ENCODE data around the gene PALLD. TPM values are rescaled to one million over a fixed set of nuclear protein-coding genes. Genes with fewer than 3 reads are reported as not detected.

PALLD gene
- total and polyA plus RNA-seq, 2 of the 13 experiments (the other 11 are each of a cell fraction or from before 2014, with no cell fraction given) = 0.50 to 1.5 TPM

DNA sequence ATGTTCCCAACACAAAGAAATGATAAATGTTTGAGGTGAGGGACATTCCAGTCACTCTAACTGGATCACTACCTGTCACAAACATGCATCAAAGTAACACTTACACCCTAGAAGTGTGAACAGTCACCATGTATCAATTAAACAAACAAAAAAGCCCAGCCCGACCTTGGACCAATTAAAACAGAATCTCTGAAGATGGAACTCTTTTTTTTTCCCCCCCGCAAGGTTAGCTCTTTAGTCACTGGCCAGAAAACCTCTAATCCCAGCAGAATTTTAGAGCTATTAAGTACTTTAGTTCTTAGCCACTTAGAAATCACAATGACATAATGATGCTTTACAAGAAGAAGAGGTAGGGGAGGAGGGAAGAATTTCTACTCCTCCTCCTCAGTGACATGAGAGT is 154.5 kb downstream of the PALLD start:
- Histone ChIP-seq H3K79me2 (ENCODE audit: insufficient read depth, low read length) (no peaks in the 10 kb centered on the region), H4K20me1 (ENCODE audit: insufficient read depth, low read length) (no peaks in the 10 kb centered on the region), H3K4me1 (ENCODE audit: insufficient read depth, low read length) (no peaks in the 10 kb centered on the region), H3K4me3 (replicated peaks in 1 of 3; ENCODE audit: insufficient read depth in 1 of 3, low read depth in 2 of 3, low read length in 3 of 3) (no peak overlapping the region), H3K9ac (ENCODE audit: insufficient read depth, low read depth, low read length) (no peak overlapping the region), H2AFZ (ENCODE audit: low read length) (no peak overlapping the region), H3K9me3 (ENCODE audit: low read length) (no peaks in the 10 kb centered on the region), H3K27me3 (ENCODE audit: control insufficient read depth in 1 of 2, insufficient read depth in 2 of 2, low read length in 2 of 2) (no peaks in the 10 kb centered on the region; a peak in 1 of 5 replicates), H3K36me3 (replicated peaks in 1 of 2; ENCODE audit: control insufficient read depth in 1 of 2, insufficient read depth in 2 of 2, low read length in 2 of 2) (no peaks in the 10 kb centered on the region), H3K4me2 (ENCODE audit: low read depth, low read length) (no peak overlapping the region), H3K27ac (ENCODE audit: extremely low read length, insufficient read depth, low read length) (no peak overlapping the region)
- DNase-seq (ENCODE audit: low spot score) = no peak
- 24% methylated on average over 2 of the region's 2 CpGs for WGBS (ENCODE audit: low lambda C conversion rate)
- intact Hi-C loops (cut with micrococcal nuclease; ENCODE audit: unreplicated experiment) = no loop called here
- no TSS peak for BruUV-seq (replicated peaks)
- POLR2A ChIA-PET = no interaction called here
- no peak for TF ChIP-seq HOXD1 (CRISPR knock-in tag; IDR thresholded peaks at IDR 0.05)
- FAIRE-seq = no peak
- in situ Hi-C loops (cut with HindIII; ENCODE audit: extremely low pct_ligation_motif_present, low pct_unique_long_range_greater_than_20kb) = no loop called here
- CTCF ChIA-PET (ENCODE audit: low intra/inter-chr PET ratio, low total read pairs) = no interaction called here
- no peak for ATAC-seq

DNA sequence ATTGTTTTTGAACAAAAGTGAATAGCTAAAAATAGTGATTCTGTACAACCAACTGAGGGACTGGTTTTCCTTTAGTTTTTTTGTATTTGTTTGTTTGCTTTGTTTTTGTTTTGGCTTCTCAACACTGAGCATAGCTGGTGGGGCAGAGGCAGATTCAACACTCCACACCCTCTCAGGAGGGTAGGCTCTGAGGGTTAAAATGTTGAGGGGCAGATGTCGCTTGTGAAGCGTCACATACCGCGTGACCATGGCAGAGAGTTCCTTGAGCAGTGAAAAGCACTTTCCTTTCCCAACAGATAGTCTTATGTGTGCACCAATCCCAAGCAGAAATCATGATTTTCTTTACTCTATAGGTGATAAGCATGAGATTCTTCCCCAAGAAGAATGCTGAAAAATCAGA is 155.0 kb downstream of the PALLD start:
- ChIA-PET POLR2A (no interaction called here), CTCF (ENCODE audit: low intra/inter-chr PET ratio, low total read pairs) (no interaction called here)
- Histone ChIP-seq H3K79me2 (ENCODE audit: insufficient read depth, low read length) (no peaks in the 10 kb centered on the region), H3K27me3 (ENCODE audit: control insufficient read depth in 1 of 2, insufficient read depth in 2 of 2, low read length in 2 of 2) (no peaks in the 10 kb centered on the region; a peak in 2 of 5 replicates), H3K4me3 (replicated peaks in 1 of 3; ENCODE audit: insufficient read depth in 1 of 3, low read depth in 2 of 3, low read length in 3 of 3) (no peak overlapping the region), H3K27ac (ENCODE audit: extremely low read length, insufficient read depth, low read length) (no peak overlapping the region), H3K4me1 (ENCODE audit: insufficient read depth, low read length) (no peaks in the 10 kb centered on the region), H3K4me2 (ENCODE audit: low read depth, low read length) (no peak overlapping the region), H4K20me1 (ENCODE audit: insufficient read depth, low read length) (no peaks in the 10 kb centered on the region), H3K36me3 (replicated peaks in 1 of 2; ENCODE audit: control insufficient read depth in 1 of 2, insufficient read depth in 2 of 2, low read length in 2 of 2) (no peaks in the 10 kb centered on the region), H3K9ac (ENCODE audit: insufficient read depth, low read depth, low read length) (no peak overlapping the region), H3K9me3 (ENCODE audit: low read length) (no peaks in the 10 kb centered on the region), H2AFZ (ENCODE audit: low read length) (no peak overlapping the region)
- BruUV-seq (replicated peaks) = no TSS peak
- in situ Hi-C loops (cut with HindIII; ENCODE audit: extremely low pct_ligation_motif_present, low pct_unique_long_range_greater_than_20kb) = no loop called here
- FAIRE-seq (no peak), ATAC-seq (no peak), DNase-seq (ENCODE audit: low spot score) (no peak)
- intact Hi-C loops (cut with micrococcal nuclease; ENCODE audit: unreplicated experiment) = no loop called here
- WGBS (ENCODE audit: low lambda C conversion rate) = 82% methylated on average over 4 of the region's 4 CpGs
- no peak for TF ChIP-seq ZNF460 (CRISPR knock-in tag; IDR thresholded peaks at IDR 0.05; ENCODE audit: borderline replicate concordance)
- TF ChIP-seq ARNT2 (CRISPR knock-in tag; IDR thresholded peaks at IDR 0.05; ENCODE audit: low read depth) = no peak
- TF ChIP-seq, protein P1, sequence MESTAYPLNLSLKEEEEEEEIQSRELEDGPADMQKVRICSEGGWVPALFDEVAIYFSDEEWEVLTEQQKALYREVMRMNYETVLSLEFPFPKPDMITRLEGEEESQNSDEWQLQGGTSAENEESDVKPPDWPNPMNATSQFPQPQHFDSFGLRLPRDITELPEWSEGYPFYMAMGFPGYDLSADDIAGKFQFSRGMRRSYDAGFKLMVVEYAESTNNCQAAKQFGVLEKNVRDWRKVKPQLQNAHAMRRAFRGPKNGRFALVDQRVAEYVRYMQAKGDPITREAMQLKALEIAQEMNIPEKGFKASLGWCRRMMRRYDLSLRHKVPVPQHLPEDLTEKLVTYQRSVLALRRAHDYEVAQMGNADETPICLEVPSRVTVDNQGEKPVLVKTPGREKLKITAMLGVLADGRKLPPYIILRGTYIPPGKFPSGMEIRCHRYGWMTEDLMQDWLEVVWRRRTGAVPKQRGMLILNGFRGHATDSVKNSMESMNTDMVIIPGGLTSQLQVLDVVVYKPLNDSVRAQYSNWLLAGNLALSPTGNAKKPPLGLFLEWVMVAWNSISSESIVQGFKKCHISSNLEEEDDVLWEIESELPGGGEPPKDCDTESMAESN (CRISPR knock-in tag; conservative IDR thresholded peaks at IDR 0.05) = no peak
- no peak for TF ChIP-seq ZNF235 (CRISPR knock-in tag; IDR thresholded peaks at IDR 0.05; ENCODE audit: borderline replicate concordance)
- TF ChIP-seq ZBTB14 (CRISPR knock-in tag; IDR thresholded peaks at IDR 0.05) = no peak
- TF ChIP-seq NONO (IDR thresholded peaks at IDR 0.05) = no peak
- TF ChIP-seq NONO (CRISPR knock-in tag; conservative IDR thresholded peaks at IDR 0.05) = no peak
- no peak for TF ChIP-seq ZNF891 (CRISPR knock-in tag; IDR thresholded peaks at IDR 0.05)
- no peak for TF ChIP-seq ZNF850 (CRISPR knock-in tag; conservative IDR thresholded peaks at IDR 0.05)
- TF ChIP-seq E2F1 (CRISPR knock-in tag; IDR thresholded peaks at IDR 0.05) = no peak
- no peak for TF ChIP-seq CENPBD1 (CRISPR knock-in tag; IDR thresholded peaks at IDR 0.05; ENCODE audit: borderline replicate concordance, low read depth)
